ACHN (cell line): ENCODE results near the gene ASGR2.
"Not testable (repeated sequence)": the region's sequence is repeated elsewhere in the genome, so short reads cannot be mapped to it uniquely, and the experiment has no call there.

ENCODE experiments used
- DNase-seq: peaks from one replicate; pipeline ENCODE4 v3.0.0-alpha.2; 2015
- in situ Hi-C: cut with HindIII; loops from 2 replicates; pipeline ENCODE4 v1.10.0; 2017; ENCODE audit warnings: low sequenced_read_pairs, low pct_ligation_motif_present, low pct_unique_long_range_greater_than_20kb

ASGR2 gene

GRCh38 chr17:7114241-7114874 is at the start of gene ASGR2:
Gene ASGR2, minus strand, starts transcription at chr17:7114822. Its CDS starts 582 bp downstream, at chr17:7114240.
- DNase-seq = no peak
- in situ Hi-C loops = no loop called here

GRCh38 chr17:7159571-7159970 is 44.9 kb upstream of the ASGR2 start:
- in situ Hi-C loops, DNase-seq: not testable (repeated sequence)

- in situ Hi-C loops, DNase-seq: not testable (repeated sequence)
Observed at GRCh38 chr17:7158424-7158823, 43.8 kb upstream of the ASGR2 start.

GRCh38 chr17:7156342-7156940 is 41.8 kb upstream of the ASGR2 start:
- no peak for DNase-seq
- in situ Hi-C loops = no loop called here

GRCh38 chr17:7147772-7148171 is 33.1 kb upstream of the ASGR2 start:
- in situ Hi-C loops = no loop called here
- DNase-seq = no peak

DNA sequence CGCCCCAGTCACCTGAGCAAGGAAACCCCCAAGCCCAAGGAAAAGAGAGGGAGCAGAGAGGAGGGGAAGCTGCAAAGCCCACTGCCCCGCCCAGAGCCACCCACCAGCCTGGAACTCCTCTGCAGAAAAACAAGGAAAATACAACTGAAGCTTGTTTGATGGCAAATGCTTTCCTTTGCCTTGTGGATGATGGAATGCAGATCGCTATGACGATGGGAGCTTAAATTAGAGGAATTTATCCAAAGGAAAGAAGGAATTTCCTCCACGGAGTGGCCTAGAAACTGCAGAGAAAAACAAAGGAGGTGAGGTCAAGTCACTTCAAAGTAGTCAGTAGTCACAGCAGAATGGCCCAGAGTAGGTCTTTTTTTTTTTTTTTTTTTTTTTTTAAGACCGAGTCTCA is 31.5 kb upstream of the ASGR2 start:
- in situ Hi-C loops = no loop called here
- DNase-seq = no peak

DNA sequence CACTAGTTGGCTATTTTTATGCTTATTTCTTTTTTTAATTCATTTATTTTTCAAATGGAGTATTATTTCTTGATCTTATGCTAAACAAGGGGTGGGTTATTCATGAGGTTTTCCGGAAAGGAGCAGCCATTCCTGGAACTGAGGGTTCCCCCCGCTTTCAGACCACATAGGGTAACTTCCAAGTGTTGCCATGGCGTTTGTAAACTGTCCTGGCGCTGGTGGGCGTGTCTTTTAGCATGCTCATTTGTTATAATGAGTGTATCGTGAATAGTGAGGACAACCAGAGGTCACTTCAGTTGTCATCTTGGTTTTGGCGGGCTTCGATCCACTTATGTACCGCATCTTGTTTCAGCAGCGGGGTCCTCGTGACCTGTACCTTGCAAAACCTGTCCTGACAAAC is 29.6 kb upstream of the ASGR2 start:
- DNase-seq = no peak
- in situ Hi-C loops = no loop called here

DNA sequence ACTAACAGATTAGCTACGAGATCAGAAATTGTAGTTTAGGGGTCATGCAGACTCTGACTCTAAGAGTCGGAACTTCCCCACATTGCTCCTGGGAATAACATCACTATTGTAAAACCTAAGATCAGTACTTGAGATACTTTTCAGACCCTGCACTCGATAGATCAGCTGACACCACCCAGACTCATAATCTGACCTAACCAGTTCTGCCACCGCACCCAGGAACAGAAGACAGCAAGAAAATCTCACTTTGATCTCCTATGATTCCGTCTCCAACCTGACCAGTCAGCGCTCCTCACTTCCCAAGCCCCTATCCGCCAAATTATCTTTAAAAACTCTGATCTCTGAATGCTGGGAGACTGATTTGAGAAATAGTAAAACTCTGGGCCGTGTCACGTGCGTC is 27.2 kb upstream of the ASGR2 start:
- no peak for DNase-seq
- in situ Hi-C loops = no loop called here

DNA sequence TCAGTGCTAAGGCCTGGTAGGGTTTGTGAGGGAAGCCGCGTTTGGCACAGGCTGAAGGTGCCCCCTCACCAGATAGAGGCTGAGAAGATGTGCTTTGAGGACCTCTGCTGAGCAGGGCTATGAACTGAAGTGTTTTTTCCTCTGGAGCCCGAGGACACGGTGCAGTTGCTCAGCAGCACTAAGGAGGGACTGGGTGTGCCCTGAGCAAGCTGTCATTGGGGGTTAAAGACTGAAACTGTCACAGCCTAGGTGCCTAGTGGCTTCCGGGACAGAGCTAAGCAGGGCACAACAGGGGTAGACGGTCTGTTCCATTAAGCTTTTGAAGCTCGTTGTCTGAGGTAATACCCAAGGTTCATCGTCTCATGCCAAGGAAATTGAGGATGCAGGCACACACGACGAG is 24.8 kb upstream of the ASGR2 start:
- in situ Hi-C loops = no loop called here

DNA sequence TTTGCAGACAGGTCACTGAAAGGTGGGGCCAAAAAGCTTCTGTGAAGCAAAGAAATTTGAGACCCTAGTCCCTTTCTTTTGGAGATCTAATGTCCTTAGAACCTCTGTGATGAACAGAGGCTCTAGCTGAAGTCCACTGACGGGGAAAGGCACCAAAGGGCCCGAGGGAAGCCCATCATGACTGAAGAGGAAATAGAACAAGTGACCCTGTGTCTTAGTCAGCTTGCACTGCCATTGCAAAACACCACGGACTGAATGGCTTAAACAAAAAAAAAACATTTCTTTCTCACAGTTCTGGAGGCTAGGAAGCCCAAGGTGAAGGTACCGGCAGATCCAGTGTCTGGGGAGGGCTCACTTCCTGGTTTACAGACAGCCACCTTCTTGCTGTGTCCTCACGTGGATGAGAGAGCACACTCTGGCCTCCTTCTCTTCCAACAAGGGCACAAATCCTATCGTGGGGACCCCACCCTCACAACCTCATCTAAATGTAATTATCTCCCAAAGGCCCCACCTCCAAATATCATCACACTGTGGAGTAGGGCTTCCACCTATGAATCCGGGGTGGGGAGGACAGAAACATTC is 24.3 kb upstream of the ASGR2 start:
- no peak for DNase-seq
- in situ Hi-C loops = no loop called here

More for the DNA sequence above, 24.8 kb upstream of the ASGR2 start:
- no peak for DNase-seq

GRCh38 chr17:7137171-7137943 is 22.7 kb upstream of the ASGR2 start:
- in situ Hi-C loops = no loop called here

DNA sequence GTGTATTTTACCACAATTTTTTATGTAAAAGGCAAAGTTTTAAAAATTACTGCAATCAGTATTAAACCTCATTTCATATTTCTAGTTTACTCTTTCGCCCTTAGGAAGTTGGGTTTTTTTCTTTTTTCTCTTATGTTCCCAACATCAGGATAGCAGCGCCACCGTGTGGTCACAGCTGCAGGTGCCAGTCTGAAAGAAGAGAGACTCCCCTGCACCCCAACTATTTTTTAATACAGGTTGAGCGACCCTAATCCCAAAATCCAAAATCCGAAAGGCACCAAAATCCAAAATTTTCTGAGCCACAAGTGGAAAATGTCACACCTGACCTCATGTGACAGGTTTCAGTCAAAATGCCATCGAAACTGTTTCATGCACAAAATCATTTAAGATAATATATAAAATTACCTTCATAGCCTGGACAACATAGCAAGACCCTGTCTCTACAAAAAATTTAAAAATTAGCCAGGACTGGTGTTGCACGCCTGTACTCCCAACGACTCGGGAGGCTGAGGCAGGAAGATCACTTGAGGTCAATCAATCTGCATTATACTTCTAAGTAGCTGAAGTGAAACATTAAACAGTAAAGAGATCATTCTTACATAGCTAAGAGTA is 21.8 kb upstream of the ASGR2 start:
- peak; percentile 71 for DNase-seq
- in situ Hi-C loops = no loop called here

More at GRCh38 chr17:7137171-7137943, 22.7 kb upstream of the ASGR2 start:
- no peak for DNase-seq

GRCh38 chr17:7133916-7134315 is 19.3 kb upstream of the ASGR2 start:
- DNase-seq = no peak
- in situ Hi-C loops = no loop called here

GRCh38 chr17:7133424-7133823 is 18.8 kb upstream of the ASGR2 start:
- no peak for DNase-seq
- in situ Hi-C loops = no loop called here

DNA sequence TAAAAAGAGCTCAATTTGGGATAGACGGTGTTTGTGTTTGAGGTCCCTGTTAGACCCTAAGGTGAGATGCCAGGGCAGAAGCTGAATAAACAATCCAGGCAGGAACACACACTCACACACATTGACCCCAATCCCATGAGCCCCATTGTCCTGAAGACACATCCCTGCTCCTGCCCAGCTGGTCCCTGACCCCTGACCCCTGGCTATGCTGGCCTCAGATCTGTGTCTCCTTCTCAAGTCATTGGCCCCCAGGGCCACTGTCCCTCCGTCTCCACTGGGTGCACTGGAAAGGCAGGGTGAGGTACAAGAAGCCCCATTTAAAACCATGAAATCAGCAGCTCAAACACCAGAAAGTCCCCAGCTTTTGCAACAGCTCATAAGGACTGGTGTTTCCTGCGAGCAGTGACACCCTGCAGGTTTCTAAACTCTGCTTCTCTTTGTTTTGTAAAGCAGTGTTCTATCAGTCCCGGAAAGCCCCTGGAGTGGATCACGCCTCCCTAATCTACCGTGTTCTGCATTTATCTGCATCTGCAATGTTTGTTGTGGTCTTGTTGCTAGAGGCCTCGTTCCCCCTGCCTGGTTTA is 18.0 kb upstream of the ASGR2 start:
- DNase-seq = no peak
- in situ Hi-C loops = no loop called here

- in situ Hi-C loops = no loop called here
- DNase-seq = no peak
Observed at GRCh38 chr17:7131423-7131791, 16.8 kb upstream of the ASGR2 start.

- in situ Hi-C loops = no loop called here
- DNase-seq = no peak
Observed at GRCh38 chr17:7130621-7131422, 16.2 kb upstream of the ASGR2 start.

DNA sequence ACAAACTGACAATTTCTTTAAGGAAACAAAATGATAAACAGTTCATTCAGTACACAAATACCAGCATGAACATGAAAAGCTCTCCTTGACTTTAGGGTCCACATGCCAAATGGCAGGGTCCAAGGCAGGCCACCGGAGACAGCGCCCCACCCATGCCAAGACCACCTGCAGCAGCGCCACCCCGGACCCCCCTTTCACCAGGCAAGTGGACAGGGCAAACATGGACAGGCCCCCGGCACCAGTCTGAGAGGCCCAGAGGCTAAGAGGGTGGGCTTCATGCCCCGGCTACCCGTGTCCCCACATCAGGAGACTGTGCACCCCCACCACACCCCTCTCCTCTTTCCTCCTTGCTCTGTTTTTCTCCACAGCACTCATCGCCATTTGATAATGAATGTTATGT is 14.7 kb upstream of the ASGR2 start:
- in situ Hi-C loops = no loop called here
- no peak for DNase-seq
